ENCODE data around the gene ADAD2. TPM values are rescaled to one million over a fixed set of nuclear protein-coding genes. Genes with fewer than 3 reads are reported as not detected.
"Not testable (repeated sequence)": the region's sequence is repeated elsewhere in the genome, so short reads cannot be mapped to it uniquely, and the experiment has no call there.

Gene ADAD2
- total RNA-seq, 2 donors from 2014 or later: not detected

GRCh38 chr16:84207879-84208278, 16.9 kb downstream of the ADAD2 start:
- DNase-seq: no peak
- H3K27ac Mint-ChIP-seq: no peak overlapping the region
- peaks cover 8% of the 10 kb centered on the region for H3K27me3 Mint-ChIP-seq
- no peak for ATAC-seq
- no peaks in the 10 kb centered on the region for H3K4me1 Mint-ChIP-seq
- H3K36me3 Mint-ChIP-seq (ENCODE audit: low read depth): no peaks in the 10 kb centered on the region
- H3K4me3 Mint-ChIP-seq: no peak overlapping the region
- no peaks in the 10 kb centered on the region for H3K9me3 ChIP-seq (ENCODE audit: control insufficient read depth, low read length, poor library complexity, severe bottlenecking)

GRCh38 chr16:84209989-84210388, 19.0 kb downstream of the ADAD2 start:
- Mint-ChIP-seq H3K27ac (no peak overlapping the region), H3K27me3 (peaks cover 13% of the 10 kb centered on the region), H3K4me3 (no peak overlapping the region), H3K36me3 (ENCODE audit: low read depth) (no peaks in the 10 kb centered on the region), H3K4me1 (no peaks in the 10 kb centered on the region)
- no peaks in the 10 kb centered on the region for H3K9me3 ChIP-seq (ENCODE audit: control insufficient read depth, low read length, poor library complexity, severe bottlenecking)
- DNase-seq (no peak), ATAC-seq (no peak)

- ATAC-seq: no peak
- Mint-ChIP-seq H3K27ac (peak overlapping the region; percentile 24), H3K27me3 (peaks cover 4% of the 10 kb centered on the region), H3K4me1 (no peaks in the 10 kb centered on the region), H3K36me3 (ENCODE audit: low read depth) (no peaks in the 10 kb centered on the region), H3K4me3 (no peak overlapping the region)
- H3K9me3 ChIP-seq (ENCODE audit: control insufficient read depth, low read length, poor library complexity, severe bottlenecking): no peaks in the 10 kb centered on the region
- DNase-seq: no peak
Measured at GRCh38 chr16:84212154-84212553, 21.2 kb downstream of the ADAD2 start.

- DNase-seq (no peak), ATAC-seq (no peak)
- H3K27ac Mint-ChIP-seq: peak overlapping the region; percentile 24
- H3K4me3 Mint-ChIP-seq: no peak overlapping the region
- H3K9me3 ChIP-seq (ENCODE audit: control insufficient read depth, low read length, poor library complexity, severe bottlenecking): no peaks in the 10 kb centered on the region
- no peaks in the 10 kb centered on the region for H3K4me1 Mint-ChIP-seq
- H3K27me3 Mint-ChIP-seq: peaks cover 6% of the 10 kb centered on the region
- no peaks in the 10 kb centered on the region for H3K36me3 Mint-ChIP-seq (ENCODE audit: low read depth)
Measured at GRCh38 chr16:84212631-84213030, 21.7 kb downstream of the ADAD2 start.

GRCh38 chr16:84214451-84215066, 23.6 kb downstream of the ADAD2 start:
- no peak for ATAC-seq
- Mint-ChIP-seq H3K27ac (no peak overlapping the region), H3K4me1 (no peaks in the 10 kb centered on the region), H3K36me3 (ENCODE audit: low read depth) (no peaks in the 10 kb centered on the region), H3K4me3 (no peak overlapping the region), H3K27me3 (peaks cover 22% of the 10 kb centered on the region)
- no peaks in the 10 kb centered on the region for H3K9me3 ChIP-seq (ENCODE audit: control insufficient read depth, low read length, poor library complexity, severe bottlenecking)
- DNase-seq: no peak

GRCh38 chr16:84215531-84215930, 24.6 kb downstream of the ADAD2 start:
- Mint-ChIP-seq H3K27ac (no peak overlapping the region), H3K27me3 (peaks cover 22% of the 10 kb centered on the region), H3K4me3 (no peak overlapping the region), H3K4me1 (no peaks in the 10 kb centered on the region), H3K36me3 (ENCODE audit: low read depth) (no peaks in the 10 kb centered on the region)
- DNase-seq (no peak), ATAC-seq (no peak)
- H3K9me3 ChIP-seq (ENCODE audit: control insufficient read depth, low read length, poor library complexity, severe bottlenecking): no peaks in the 10 kb centered on the region

GRCh38 chr16:84216144-84216543, 25.2 kb downstream of the ADAD2 start:
- H3K9me3 ChIP-seq (ENCODE audit: control insufficient read depth, low read length, poor library complexity, severe bottlenecking); H3K4me1 Mint-ChIP-seq; H3K27ac Mint-ChIP-seq; H3K36me3 Mint-ChIP-seq (ENCODE audit: low read depth); DNase-seq; ATAC-seq; H3K4me3 Mint-ChIP-seq: not testable (repeated sequence)
- peaks cover 27% of the 10 kb centered on the region for H3K27me3 Mint-ChIP-seq

GRCh38 chr16:84218176-84218823, 27.3 kb downstream of the ADAD2 start:
- DNase-seq (no peak), ATAC-seq (no peak)
- peaks cover 2% of the 10 kb centered on the region for H3K36me3 Mint-ChIP-seq (ENCODE audit: low read depth)
- no peaks in the 10 kb centered on the region for H3K9me3 ChIP-seq (ENCODE audit: control insufficient read depth, low read length, poor library complexity, severe bottlenecking)
- no peak overlapping the region for H3K27ac Mint-ChIP-seq
- peaks cover 47% of the 10 kb centered on the region for H3K27me3 Mint-ChIP-seq
- peaks cover 2% of the 10 kb centered on the region for H3K4me1 Mint-ChIP-seq
- no peak overlapping the region for H3K4me3 Mint-ChIP-seq

- DNase-seq (no peak), ATAC-seq (no peak)
- Mint-ChIP-seq H3K27ac (no peak overlapping the region), H3K4me3 (no peak overlapping the region), H3K36me3 (ENCODE audit: low read depth) (peaks cover 2% of the 10 kb centered on the region), H3K4me1 (peaks cover 2% of the 10 kb centered on the region), H3K27me3 (peaks cover 44% of the 10 kb centered on the region)
- H3K9me3 ChIP-seq (ENCODE audit: control insufficient read depth, low read length, poor library complexity, severe bottlenecking): no peaks in the 10 kb centered on the region
Measured at GRCh38 chr16:84218956-84219355, 28.0 kb downstream of the ADAD2 start.

- Mint-ChIP-seq H3K36me3 (ENCODE audit: low read depth) (peaks cover 2% of the 10 kb centered on the region), H3K4me3 (no peak overlapping the region), H3K4me1 (peaks cover 2% of the 10 kb centered on the region), H3K27me3 (peaks cover 56% of the 10 kb centered on the region), H3K27ac (no peak overlapping the region)
- ATAC-seq: no peak
- H3K9me3 ChIP-seq (ENCODE audit: control insufficient read depth, low read length, poor library complexity, severe bottlenecking): no peaks in the 10 kb centered on the region
- no peak for DNase-seq
Measured at GRCh38 chr16:84220851-84221250, 29.9 kb downstream of the ADAD2 start.

- no peak overlapping the region for H3K27ac Mint-ChIP-seq
- no peaks in the 10 kb centered on the region for H3K9me3 ChIP-seq (ENCODE audit: control insufficient read depth, low read length, poor library complexity, severe bottlenecking)
- peaks cover 2% of the 10 kb centered on the region for H3K36me3 Mint-ChIP-seq (ENCODE audit: low read depth)
- H3K4me1 Mint-ChIP-seq: peaks cover 2% of the 10 kb centered on the region
- no peak overlapping the region for H3K4me3 Mint-ChIP-seq
- ATAC-seq (no peak), DNase-seq (no peak)
- H3K27me3 Mint-ChIP-seq: peaks cover 69% of the 10 kb centered on the region
Measured at GRCh38 chr16:84223456-84223855, 32.5 kb downstream of the ADAD2 start.

GRCh38 chr16:84224554-84224953, 33.6 kb downstream of the ADAD2 start:
- Mint-ChIP-seq H3K4me1 (peaks cover 2% of the 10 kb centered on the region), H3K4me3 (no peak overlapping the region), H3K36me3 (ENCODE audit: low read depth) (peaks cover 2% of the 10 kb centered on the region), H3K27ac (no peak overlapping the region), H3K27me3 (peaks cover 65% of the 10 kb centered on the region)
- ATAC-seq (no peak), DNase-seq (no peak)
- H3K9me3 ChIP-seq (ENCODE audit: control insufficient read depth, low read length, poor library complexity, severe bottlenecking): no peaks in the 10 kb centered on the region

GRCh38 chr16:84225126-84225525, 34.2 kb downstream of the ADAD2 start:
- Mint-ChIP-seq H3K4me1 (peaks cover 2% of the 10 kb centered on the region), H3K27ac (no peak overlapping the region), H3K27me3 (peaks cover 66% of the 10 kb centered on the region), H3K4me3 (no peak overlapping the region), H3K36me3 (ENCODE audit: low read depth) (peaks cover 2% of the 10 kb centered on the region)
- ATAC-seq (no peak), DNase-seq (no peak)
- H3K9me3 ChIP-seq (ENCODE audit: control insufficient read depth, low read length, poor library complexity, severe bottlenecking): no peaks in the 10 kb centered on the region

- no peaks in the 10 kb centered on the region for H3K9me3 ChIP-seq (ENCODE audit: control insufficient read depth, low read length, poor library complexity, severe bottlenecking)
- H3K27me3 Mint-ChIP-seq: peaks cover 68% of the 10 kb centered on the region
- H3K27ac Mint-ChIP-seq: no peak overlapping the region
- no peak overlapping the region for H3K4me3 Mint-ChIP-seq
- ATAC-seq (no peak), DNase-seq (no peak)
- peaks cover 2% of the 10 kb centered on the region for H3K4me1 Mint-ChIP-seq
- H3K36me3 Mint-ChIP-seq (ENCODE audit: low read depth): peaks cover 2% of the 10 kb centered on the region
Measured at GRCh38 chr16:84225571-84225970, 34.6 kb downstream of the ADAD2 start.
